Measurements from ENCODE around the gene ADAM12.

Gene ADAM12

GRCh38 chr10:126129026-126129425 lies 259.3 kb downstream of the ADAM12 start:
- H3K4me3 ChIP-seq (ENCODE audit: low read depth, low read length): no peak overlapping the region
- H3K27ac ChIP-seq (ENCODE audit: low read depth, low read length): no peak overlapping the region
- no peak overlapping the region for H2AFZ ChIP-seq (ENCODE audit: low read length, unreplicated experiment)
- H3K4me1 ChIP-seq (ENCODE audit: control insufficient read depth, insufficient read depth, low read length, unreplicated experiment): peaks cover 3% of the 10 kb centered on the region
- no peaks in the 10 kb centered on the region for H3K79me2 ChIP-seq (ENCODE audit: control insufficient read depth, insufficient read depth, low read length, unreplicated experiment)
- no peaks in the 10 kb centered on the region for H3K27me3 ChIP-seq (ENCODE audit: insufficient read depth, low read length)
- H3K36me3 ChIP-seq (ENCODE audit: insufficient read depth, low read length): no peaks in the 10 kb centered on the region

GRCh38 chr10:126128581-126128980 lies 259.7 kb downstream of the ADAM12 start:
- H2AFZ ChIP-seq (ENCODE audit: low read length, unreplicated experiment): no peak overlapping the region
- H3K36me3 ChIP-seq (ENCODE audit: insufficient read depth, low read length): no peaks in the 10 kb centered on the region
- no peak overlapping the region for H3K27ac ChIP-seq (ENCODE audit: low read depth, low read length)
- H3K4me1 ChIP-seq (ENCODE audit: control insufficient read depth, insufficient read depth, low read length, unreplicated experiment): no peaks in the 10 kb centered on the region
- no peak overlapping the region for H3K4me3 ChIP-seq (ENCODE audit: low read depth, low read length)
- H3K79me2 ChIP-seq (ENCODE audit: control insufficient read depth, insufficient read depth, low read length, unreplicated experiment): no peaks in the 10 kb centered on the region
- no peaks in the 10 kb centered on the region for H3K27me3 ChIP-seq (ENCODE audit: insufficient read depth, low read length)

DNA sequence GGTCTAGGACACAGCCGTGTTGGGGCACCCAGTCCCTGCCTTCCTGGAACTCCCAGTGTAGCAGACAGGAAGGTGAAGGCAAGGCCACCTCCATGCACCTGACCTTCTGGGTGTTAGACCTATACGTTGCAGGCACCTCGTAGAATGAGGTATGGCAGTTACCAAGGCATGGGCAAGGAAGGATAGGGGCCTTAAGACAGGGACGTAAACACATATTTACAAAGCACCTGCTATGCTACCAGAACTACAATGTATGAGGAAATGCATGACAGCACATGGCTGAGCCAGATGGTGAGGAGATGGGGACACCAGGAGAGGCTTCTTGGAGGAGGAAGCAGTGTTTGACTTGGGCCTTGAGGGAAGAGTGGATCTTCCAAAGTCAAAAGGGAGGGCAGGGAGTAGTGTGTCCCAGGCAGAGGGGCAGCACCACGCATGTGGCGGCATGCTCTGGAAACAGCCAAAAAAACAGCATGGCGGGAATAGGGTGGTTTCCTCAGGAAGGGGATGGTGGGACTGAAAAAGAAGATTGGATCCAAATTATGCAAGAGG lies 260.7 kb downstream of the ADAM12 start:
- no peaks in the 10 kb centered on the region for H3K4me1 ChIP-seq (ENCODE audit: control insufficient read depth, insufficient read depth, low read length, unreplicated experiment)
- H3K4me3 ChIP-seq (ENCODE audit: low read depth, low read length): no peak overlapping the region
- H3K27ac ChIP-seq (ENCODE audit: low read depth, low read length): no peak overlapping the region
- no peak overlapping the region for H2AFZ ChIP-seq (ENCODE audit: low read length, unreplicated experiment)
- 0 out of 2 replicates have a peak, but pooled peaks cover 2% of the 10 kb centered on the region for H3K36me3 ChIP-seq (ENCODE audit: insufficient read depth, low read length)
- no peaks in the 10 kb centered on the region for H3K79me2 ChIP-seq (ENCODE audit: control insufficient read depth, insufficient read depth, low read length, unreplicated experiment)
- H3K27me3 ChIP-seq (ENCODE audit: insufficient read depth, low read length): no peaks in the 10 kb centered on the region

DNA sequence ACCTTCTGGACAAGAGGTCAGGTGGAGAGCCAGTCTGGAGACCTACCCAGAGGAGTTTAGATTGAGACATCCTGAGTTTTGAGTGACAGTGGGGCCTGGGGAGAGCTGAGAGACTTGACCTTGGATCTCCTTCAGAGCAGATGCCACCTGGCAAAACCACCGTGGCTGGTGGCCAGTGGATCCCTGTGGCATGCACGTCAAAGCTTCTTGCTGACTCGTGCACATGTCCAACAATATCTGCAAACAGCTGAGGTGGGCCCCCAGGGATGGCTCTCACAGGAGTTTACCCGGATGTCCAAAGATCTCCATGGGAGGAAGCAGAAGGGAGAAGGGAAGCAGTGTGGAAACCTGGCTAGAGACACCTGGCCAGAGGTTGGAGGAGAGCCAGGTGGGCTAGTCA lies 261.4 kb downstream of the ADAM12 start:
- Histone ChIP-seq H2AFZ (ENCODE audit: low read length, unreplicated experiment) (no peak overlapping the region), H3K27ac (ENCODE audit: low read depth, low read length) (no peak overlapping the region), H3K4me3 (ENCODE audit: low read depth, low read length) (no peak overlapping the region), H3K36me3 (ENCODE audit: insufficient read depth, low read length) (0 out of 2 replicates have a peak, but pooled peaks cover 2% of the 10 kb centered on the region), H3K79me2 (ENCODE audit: control insufficient read depth, insufficient read depth, low read length, unreplicated experiment) (no peaks in the 10 kb centered on the region), H3K27me3 (ENCODE audit: insufficient read depth, low read length) (no peaks in the 10 kb centered on the region), H3K4me1 (ENCODE audit: control insufficient read depth, insufficient read depth, low read length, unreplicated experiment) (no peaks in the 10 kb centered on the region)

- no peaks in the 10 kb centered on the region for H3K27me3 ChIP-seq (ENCODE audit: insufficient read depth, low read length)
- no peak overlapping the region for H2AFZ ChIP-seq (ENCODE audit: low read length, unreplicated experiment)
- H3K36me3 ChIP-seq (ENCODE audit: insufficient read depth, low read length): 0 out of 2 replicates have a peak, but pooled peaks cover 2% of the 10 kb centered on the region
- no peaks in the 10 kb centered on the region for H3K4me1 ChIP-seq (ENCODE audit: control insufficient read depth, insufficient read depth, low read length, unreplicated experiment)
- H3K4me3 ChIP-seq (ENCODE audit: low read depth, low read length): no peak overlapping the region
- no peak overlapping the region for H3K27ac ChIP-seq (ENCODE audit: low read depth, low read length)
- no peaks in the 10 kb centered on the region for H3K79me2 ChIP-seq (ENCODE audit: control insufficient read depth, insufficient read depth, low read length, unreplicated experiment)
These were observed 262.3 kb downstream of the ADAM12 start for GRCh38 chr10:126126023-126126422.

DNA sequence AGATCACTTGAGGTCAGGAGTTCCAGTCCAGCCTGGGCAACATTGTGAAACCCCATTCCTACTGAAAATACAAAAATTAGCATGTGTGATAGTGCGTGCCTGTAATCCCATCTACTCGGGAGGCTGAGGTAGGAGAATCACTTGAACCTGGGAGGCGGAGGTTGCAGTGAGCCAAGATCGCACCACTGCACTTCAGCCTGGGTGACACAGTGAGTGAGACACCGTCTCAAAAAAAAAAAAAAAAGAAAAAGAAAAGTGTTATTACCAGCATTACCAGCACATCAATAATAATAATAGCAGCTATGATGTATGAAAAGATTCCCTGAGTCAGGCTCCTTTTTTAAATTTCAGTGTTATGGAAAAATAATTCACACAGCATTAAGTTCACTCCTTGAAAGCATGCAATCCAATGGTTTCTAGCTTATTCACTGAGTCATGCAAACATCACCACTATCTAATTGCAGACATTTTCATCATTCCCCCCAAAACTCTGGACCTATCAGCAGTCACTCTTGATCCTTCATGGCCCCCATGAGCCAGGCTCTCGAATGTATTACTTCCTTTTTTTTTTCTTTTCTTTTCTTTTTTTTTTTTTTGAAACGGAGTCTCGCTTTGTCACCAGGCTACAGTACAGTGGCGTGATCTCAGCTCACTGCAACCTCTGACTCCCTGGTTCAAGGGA lies 263.5 kb downstream of the ADAM12 start:
- Histone ChIP-seq H3K79me2 (ENCODE audit: control insufficient read depth, insufficient read depth, low read length, unreplicated experiment) (no peaks in the 10 kb centered on the region), H3K4me3 (ENCODE audit: low read depth, low read length) (no peak overlapping the region), H2AFZ (ENCODE audit: low read length, unreplicated experiment) (no peak overlapping the region), H3K4me1 (ENCODE audit: control insufficient read depth, insufficient read depth, low read length, unreplicated experiment) (peaks cover 4% of the 10 kb centered on the region), H3K36me3 (ENCODE audit: insufficient read depth, low read length) (0 out of 2 replicates have a peak, but pooled peaks cover 6% of the 10 kb centered on the region), H3K27me3 (ENCODE audit: insufficient read depth, low read length) (no peaks in the 10 kb centered on the region), H3K27ac (ENCODE audit: low read depth, low read length) (no peak overlapping the region)

- Histone ChIP-seq H3K4me3 (ENCODE audit: low read depth, low read length) (no peak overlapping the region), H3K36me3 (ENCODE audit: insufficient read depth, low read length) (0 out of 2 replicates have a peak, but pooled peaks cover 7% of the 10 kb centered on the region), H3K27me3 (ENCODE audit: insufficient read depth, low read length) (no peaks in the 10 kb centered on the region), H3K4me1 (ENCODE audit: control insufficient read depth, insufficient read depth, low read length, unreplicated experiment) (peaks cover 8% of the 10 kb centered on the region), H2AFZ (ENCODE audit: low read length, unreplicated experiment) (no peak overlapping the region), H3K27ac (ENCODE audit: low read depth, low read length) (no peak overlapping the region), H3K79me2 (ENCODE audit: control insufficient read depth, insufficient read depth, low read length, unreplicated experiment) (no peaks in the 10 kb centered on the region)
These were observed 264.2 kb downstream of the ADAM12 start for GRCh38 chr10:126124046-126124445.

- Histone ChIP-seq H3K36me3 (ENCODE audit: insufficient read depth, low read length) (0 out of 2 replicates have a peak, but pooled peaks cover 7% of the 10 kb centered on the region), H3K4me1 (ENCODE audit: control insufficient read depth, insufficient read depth, low read length, unreplicated experiment) (peaks cover 8% of the 10 kb centered on the region), H2AFZ (ENCODE audit: low read length, unreplicated experiment) (no peak overlapping the region), H3K27me3 (ENCODE audit: insufficient read depth, low read length) (no peaks in the 10 kb centered on the region), H3K79me2 (ENCODE audit: control insufficient read depth, insufficient read depth, low read length, unreplicated experiment) (no peaks in the 10 kb centered on the region), H3K4me3 (ENCODE audit: low read depth, low read length) (no peak overlapping the region), H3K27ac (ENCODE audit: low read depth, low read length) (no peak overlapping the region)
These were observed 264.8 kb downstream of the ADAM12 start for GRCh38 chr10:126123466-126123865.

GRCh38 chr10:126122881-126123280 lies 265.4 kb downstream of the ADAM12 start:
- H2AFZ ChIP-seq (ENCODE audit: low read length, unreplicated experiment): no peak overlapping the region
- H3K27me3 ChIP-seq (ENCODE audit: insufficient read depth, low read length): no peaks in the 10 kb centered on the region
- 0 out of 2 replicates have a peak, but pooled peaks cover 8% of the 10 kb centered on the region for H3K36me3 ChIP-seq (ENCODE audit: insufficient read depth, low read length)
- peaks cover 8% of the 10 kb centered on the region for H3K4me1 ChIP-seq (ENCODE audit: control insufficient read depth, insufficient read depth, low read length, unreplicated experiment)
- no peaks in the 10 kb centered on the region for H3K79me2 ChIP-seq (ENCODE audit: control insufficient read depth, insufficient read depth, low read length, unreplicated experiment)
- H3K4me3 ChIP-seq (ENCODE audit: low read depth, low read length): no peak overlapping the region
- no peak overlapping the region for H3K27ac ChIP-seq (ENCODE audit: low read depth, low read length)

GRCh38 chr10:126119599-126119998 lies 268.7 kb downstream of the ADAM12 start:
- Histone ChIP-seq H2AFZ (ENCODE audit: low read length, unreplicated experiment) (peak overlapping the region; percentile 14), H3K27ac (ENCODE audit: low read depth, low read length) (no peak overlapping the region), H3K79me2 (ENCODE audit: control insufficient read depth, insufficient read depth, low read length, unreplicated experiment) (no peaks in the 10 kb centered on the region)

DNA sequence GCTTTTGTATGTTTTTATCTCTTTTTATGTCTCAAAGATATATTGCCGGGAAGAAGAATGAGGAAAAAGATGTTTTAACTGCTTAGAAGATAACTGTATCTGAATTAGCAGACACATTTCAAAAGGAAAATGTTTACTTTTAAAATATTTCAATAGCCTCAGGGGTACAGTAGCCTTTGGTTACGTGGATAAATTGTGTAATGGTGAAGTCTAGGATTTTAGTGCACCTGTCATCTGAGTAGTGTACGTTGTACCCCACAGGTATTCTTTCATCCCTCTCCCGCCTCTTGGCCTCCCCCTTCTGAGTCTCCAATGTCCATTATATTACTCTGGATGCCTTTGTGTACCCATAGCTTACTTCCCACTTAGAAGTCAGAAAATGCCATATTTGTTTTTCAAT lies 269.8 kb downstream of the ADAM12 start:
- 0 out of 2 replicates have a peak, but pooled peaks cover 13% of the 10 kb centered on the region for H3K36me3 ChIP-seq (ENCODE audit: insufficient read depth, low read length)
- H3K27me3 ChIP-seq (ENCODE audit: insufficient read depth, low read length): no peaks in the 10 kb centered on the region
- no peak overlapping the region for H3K27ac ChIP-seq (ENCODE audit: low read depth, low read length)
- H3K4me1 ChIP-seq (ENCODE audit: control insufficient read depth, insufficient read depth, low read length, unreplicated experiment): peaks cover 8% of the 10 kb centered on the region
- no peak overlapping the region for H2AFZ ChIP-seq (ENCODE audit: low read length, unreplicated experiment)
- H3K4me3 ChIP-seq (ENCODE audit: low read depth, low read length): no peak overlapping the region
- H3K79me2 ChIP-seq (ENCODE audit: control insufficient read depth, insufficient read depth, low read length, unreplicated experiment): no peaks in the 10 kb centered on the region

More at GRCh38 chr10:126119599-126119998, 268.7 kb downstream of the ADAM12 start:
- H3K4me1 ChIP-seq (ENCODE audit: control insufficient read depth, insufficient read depth, low read length, unreplicated experiment): peaks cover 8% of the 10 kb centered on the region
- no peaks in the 10 kb centered on the region for H3K27me3 ChIP-seq (ENCODE audit: insufficient read depth, low read length)
- H3K36me3 ChIP-seq (ENCODE audit: insufficient read depth, low read length): 0 out of 2 replicates have a peak, but pooled peaks cover 13% of the 10 kb centered on the region
- H3K4me3 ChIP-seq (ENCODE audit: low read depth, low read length): peak overlapping the region; percentile 26; the same call in 1 of the 2 replicates
